OCI-LY7 (cell line): ENCODE results near the gene OSBP2.

ENCODE experiments used
- CTCF ChIP-seq: fragments of 200-600 bp; sonication (generic); conservative IDR thresholded peaks from 2 replicates; pipeline ENCODE4 v1.5.1; 2014; ENCODE audit warnings: mild to moderate bottlenecking, antibody characterized with exemption, low read length, moderate library complexity, mixed read lengths
- EZH2phosphoT487 ChIP-seq: fragments of 200-600 bp; sonication (generic); IDR thresholded peaks from 2 replicates; pipeline ENCODE4 v1.6.1; 2018; ENCODE audit warnings: low read depth, borderline replicate concordance, mild to moderate bottlenecking, mixed run types, antibody characterized with exemption, low read length, moderate library complexity, mixed read lengths

- TF ChIP-seq CTCF (no peak), EZH2phosphoT487 (no peak)
Measured at GRCh38 chr22:30826670-30827355, 132.1 kb downstream of the OSBP2 start.
